ENCODE measurements around the gene SLC45A1.

DNA sequence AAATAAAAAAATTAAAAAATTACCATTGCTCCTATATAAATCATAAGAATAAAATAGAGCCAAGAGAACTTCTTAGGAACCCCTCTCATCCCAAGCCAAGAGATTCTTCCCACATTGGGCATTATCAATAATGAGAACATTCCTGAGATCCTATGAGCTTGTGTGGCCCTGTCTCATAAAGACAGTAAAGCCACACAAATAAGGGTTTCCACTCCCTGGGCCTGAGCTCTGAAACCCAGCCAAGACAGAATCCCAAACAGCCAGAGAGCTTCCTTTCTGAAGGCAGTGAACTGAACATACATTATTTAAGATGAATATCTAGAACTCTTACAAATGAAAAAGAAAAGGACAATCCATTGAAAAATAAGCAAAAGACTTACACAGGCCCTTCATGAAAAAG, 68.3 kb downstream of the SLC45A1 start:
- TF ChIP-seq, protein P1, sequence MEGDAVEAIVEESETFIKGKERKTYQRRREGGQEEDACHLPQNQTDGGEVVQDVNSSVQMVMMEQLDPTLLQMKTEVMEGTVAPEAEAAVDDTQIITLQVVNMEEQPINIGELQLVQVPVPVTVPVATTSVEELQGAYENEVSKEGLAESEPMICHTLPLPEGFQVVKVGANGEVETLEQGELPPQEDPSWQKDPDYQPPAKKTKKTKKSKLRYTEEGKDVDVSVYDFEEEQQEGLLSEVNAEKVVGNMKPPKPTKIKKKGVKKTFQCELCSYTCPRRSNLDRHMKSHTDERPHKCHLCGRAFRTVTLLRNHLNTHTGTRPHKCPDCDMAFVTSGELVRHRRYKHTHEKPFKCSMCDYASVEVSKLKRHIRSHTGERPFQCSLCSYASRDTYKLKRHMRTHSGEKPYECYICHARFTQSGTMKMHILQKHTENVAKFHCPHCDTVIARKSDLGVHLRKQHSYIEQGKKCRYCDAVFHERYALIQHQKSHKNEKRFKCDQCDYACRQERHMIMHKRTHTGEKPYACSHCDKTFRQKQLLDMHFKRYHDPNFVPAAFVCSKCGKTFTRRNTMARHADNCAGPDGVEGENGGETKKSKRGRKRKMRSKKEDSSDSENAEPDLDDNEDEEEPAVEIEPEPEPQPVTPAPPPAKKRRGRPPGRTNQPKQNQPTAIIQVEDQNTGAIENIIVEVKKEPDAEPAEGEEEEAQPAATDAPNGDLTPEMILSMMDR (IDR thresholded peaks at IDR 0.05 in 2 of 3, conservative IDR thresholded peaks at IDR 0.05 in 1 of 3; ENCODE audit: borderline replicate concordance in 1 of 3, insufficient read depth in 1 of 3, low read depth in 2 of 3, low read length in 2 of 3) = no peak
- TF ChIP-seq POLR2A (IDR thresholded peaks at IDR 0.05; ENCODE audit: borderline replicate concordance, extremely low read depth, insufficient read depth, insufficient read length) = no peak

Measured in HCT116 (cell line).